ENCODE data around the gene MAP3K9. TPM values are rescaled to one million over a fixed set of nuclear protein-coding genes. Genes with fewer than 3 reads are reported as not detected.

The MAP3K9 gene
- total RNA-seq, result 0.14 and 0.88 TPM in 2 replicates

DNA sequence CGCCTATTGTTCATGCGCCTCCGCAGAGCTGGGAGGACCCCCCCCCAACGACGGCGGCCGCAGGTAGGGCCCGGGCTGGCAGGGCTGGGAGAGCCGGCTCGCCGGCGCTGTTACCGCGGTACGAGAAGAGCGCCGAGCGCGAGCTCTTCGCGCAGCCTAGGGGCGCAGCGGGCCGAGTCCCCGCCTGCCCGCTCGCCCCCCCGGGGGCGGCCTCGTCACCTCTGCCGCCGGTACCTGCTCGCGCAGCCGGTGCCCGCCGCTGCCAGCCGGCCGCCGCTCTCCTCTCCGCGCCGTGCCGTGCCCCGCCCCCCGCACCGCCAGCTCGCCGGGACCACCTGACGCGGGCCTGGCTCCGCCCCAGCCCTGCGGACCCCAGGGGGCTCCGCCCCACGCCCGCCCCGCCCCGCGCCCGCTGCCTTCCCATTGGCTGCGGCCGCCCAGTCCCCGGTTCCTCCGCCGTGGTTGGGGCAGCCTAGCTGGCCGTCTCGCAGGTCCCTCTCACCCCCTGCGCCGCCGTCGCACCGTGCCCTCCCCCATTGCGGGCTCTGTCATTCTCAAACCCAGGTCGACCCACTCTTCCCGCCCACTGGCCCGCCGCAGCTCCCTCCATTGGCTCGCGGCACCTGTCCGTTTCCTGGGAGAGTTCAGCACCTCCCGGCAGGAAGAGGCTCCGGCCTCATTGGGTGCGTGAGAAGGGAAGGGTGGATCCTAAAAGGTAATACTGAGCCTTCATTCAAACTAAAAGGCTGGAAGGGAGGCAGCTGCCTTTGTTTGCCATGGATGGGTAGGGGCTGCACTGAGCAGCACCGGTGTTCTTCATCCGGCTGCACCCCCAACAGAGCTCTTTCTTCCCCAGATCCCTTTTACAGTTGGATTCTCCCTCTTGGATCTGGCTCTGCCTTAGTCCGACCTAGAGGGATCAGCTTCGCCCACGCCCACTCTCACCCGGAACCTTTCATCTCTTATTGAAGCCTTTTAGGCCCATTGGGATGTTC is at the start of gene MAP3K9:
Gene MAP3K9, minus strand, starts transcription at position 289 of the 995 bp plus-strand sequence. CDS start 342 bp downstream, outside the sequence.

Other genes with a start within 250 kb of the MAP3K9 start
- 31.8 and 34.4 TPM in 2 replicates for gene MED6, start 208.9 kb downstream of the MAP3K9 start, total RNA-seq
- gene TTC9, start 167.6 kb downstream of the MAP3K9 start, total RNA-seq, result under 0.01 TPM in 1 of 2 replicates, not detected in the other
- 63.7 and 71.3 TPM in 2 replicates for gene PCNX1, start 97.9 kb upstream of the MAP3K9 start, total RNA-seq

Data from placental pericyte (primary cell).